ENCODE results near the gene RNASEH2A. TPM values are rescaled to one million over a fixed set of nuclear protein-coding genes. Genes with fewer than 3 reads are reported as not detected.
"Not testable (repeated sequence)": the region's sequence is repeated elsewhere in the genome, so short reads cannot be mapped to it uniquely, and the experiment has no call there.

RNASEH2A gene
- total RNA-seq, 2 donors from 2014 or later, result 3.1 to 4.0 TPM

GRCh38 chr19:12804051-12804450 lies 2.3 kb upstream of the RNASEH2A start:
- TF ChIP-seq CTCF (IDR thresholded peaks at IDR 0.05), result no peak
- Histone ChIP-seq H3K9me3 (no peaks in the 10 kb centered on the region), H3K27me3 (no peaks in the 10 kb centered on the region), H3K36me3 (peaks cover 13% of the 10 kb centered on the region), H3K27ac (no peak overlapping the region), H3K4me1 (peaks cover 0 to 37% of the 10 kb centered on the region in 2 donors), H3K4me3 (no peak overlapping the region)
- no peak for DNase-seq (ENCODE audit: low spot score)

- Histone ChIP-seq H3K4me1 (no peaks in the 10 kb centered on the region), H3K9me3 (no peaks in the 10 kb centered on the region), H3K27me3 (no peaks in the 10 kb centered on the region), H3K4me3 (no peak overlapping the region), H3K27ac (no peak overlapping the region), H3K36me3 (no peaks in the 10 kb centered on the region)
- no peak for TF ChIP-seq CTCF (IDR thresholded peaks at IDR 0.05)
- no peak for DNase-seq (ENCODE audit: low spot score)
Observed at GRCh38 chr19:12815088-12815487, 8.7 kb downstream of the RNASEH2A start.

GRCh38 chr19:12817188-12817587 lies 10.8 kb downstream of the RNASEH2A start:
- not testable (repeated sequence) for H3K9me3 ChIP-seq; H3K4me3 ChIP-seq; H3K27me3 ChIP-seq; H3K27ac ChIP-seq; H3K36me3 ChIP-seq; DNase-seq (ENCODE audit: low spot score); H3K4me1 ChIP-seq

GRCh38 chr19:12817810-12818209 lies 11.4 kb downstream of the RNASEH2A start:
- not testable (repeated sequence) for H3K4me1 ChIP-seq; H3K9me3 ChIP-seq; DNase-seq (ENCODE audit: low spot score); H3K36me3 ChIP-seq; H3K27me3 ChIP-seq; H3K4me3 ChIP-seq; H3K27ac ChIP-seq

- no peaks in the 10 kb centered on the region for H3K9me3 ChIP-seq
- peaks cover 0 to 14% of the 10 kb centered on the region in 2 donors for H3K27me3 ChIP-seq
- DNase-seq (ENCODE audit: low spot score), result no peak
- H3K4me3 ChIP-seq, result no peak overlapping the region
- peaks cover 0 to 3% of the 10 kb centered on the region in 2 donors for H3K4me1 ChIP-seq
- no peak for TF ChIP-seq CTCF (IDR thresholded peaks at IDR 0.05)
- no peak overlapping the region for H3K27ac ChIP-seq
- H3K36me3 ChIP-seq, result no peaks in the 10 kb centered on the region
Observed at GRCh38 chr19:12821761-12822160, 15.4 kb downstream of the RNASEH2A start.

GRCh38 chr19:12825254-12826131 lies 19.1 kb downstream of the RNASEH2A start:
- Histone ChIP-seq H3K36me3 (no peaks in the 10 kb centered on the region), H3K27ac (no peak overlapping the region), H3K27me3 (peaks cover 0 to 26% of the 10 kb centered on the region in 2 donors), H3K4me3 (no peak overlapping the region), H3K4me1 (peaks cover 0 to 8% of the 10 kb centered on the region in 2 donors), H3K9me3 (no peaks in the 10 kb centered on the region)
- TF ChIP-seq CTCF (IDR thresholded peaks at IDR 0.05), result peak in 1 of 2 donors; percentile 23
- no peak for DNase-seq (ENCODE audit: low spot score)

GRCh38 chr19:12828494-12828893 lies 22.1 kb downstream of the RNASEH2A start:
- H3K36me3 ChIP-seq, result no peaks in the 10 kb centered on the region
- no peak for DNase-seq (ENCODE audit: low spot score)
- H3K4me1 ChIP-seq, result peaks cover 0 to 20% of the 10 kb centered on the region in 2 donors
- peaks cover 18 to 39% of the 10 kb centered on the region in 2 donors for H3K27me3 ChIP-seq
- H3K27ac ChIP-seq, result no peak overlapping the region
- H3K9me3 ChIP-seq, result no peaks in the 10 kb centered on the region
- H3K4me3 ChIP-seq, result no peak overlapping the region
- TF ChIP-seq CTCF (IDR thresholded peaks at IDR 0.05), result no peak

Measured in right atrium auricular region (tissue), 2 donors.